IPS-11a (cell line): ENCODE measurements around the gene DMPK.

Experiments used
- H3K4me3 ChIP-seq: one replicate; pipeline ENCODE4 v1.5.1; 2013; ENCODE audit warnings: low read depth, low read length, control low read depth

Gene DMPK

GRCh38 chr19:45782162-45782691 lies at the start of gene DMPK:
TSS of gene DMPK (minus strand) at chr19:45782490. CDS start at chr19:45782352, 138 bp downstream.
- no peak within 1 kb of the TSS for H3K4me3 ChIP-seq

GRCh38 chr19:45828945-45829344 lies 46.7 kb upstream of the DMPK start:
- H3K4me3 ChIP-seq, result no peak overlapping the region

- H3K4me3 ChIP-seq, result no peak overlapping the region
Observed at GRCh38 chr19:45828523-45828922, 46.2 kb upstream of the DMPK start.

GRCh38 chr19:45827459-45828093 lies 45.3 kb upstream of the DMPK start:
- no peak overlapping the region for H3K4me3 ChIP-seq

GRCh38 chr19:45826934-45827333 lies 44.6 kb upstream of the DMPK start:
- H3K4me3 ChIP-seq, result no peak overlapping the region

- H3K4me3 ChIP-seq, result no peak overlapping the region
Observed at GRCh38 chr19:45825917-45826893, 43.9 kb upstream of the DMPK start.

- no peak overlapping the region for H3K4me3 ChIP-seq
Observed at GRCh38 chr19:45825263-45825605, 42.9 kb upstream of the DMPK start.

GRCh38 chr19:45824531-45825262 lies 42.4 kb upstream of the DMPK start:
- no peak overlapping the region for H3K4me3 ChIP-seq

- H3K4me3 ChIP-seq, result no peak overlapping the region
Observed at GRCh38 chr19:45824041-45824471, 41.8 kb upstream of the DMPK start.

GRCh38 chr19:45823182-45823581 lies 40.9 kb upstream of the DMPK start:
- no peak overlapping the region for H3K4me3 ChIP-seq

- no peak overlapping the region for H3K4me3 ChIP-seq
Observed at GRCh38 chr19:45822716-45823115, 40.4 kb upstream of the DMPK start.

GRCh38 chr19:45821570-45821969 lies 39.3 kb upstream of the DMPK start:
- H3K4me3 ChIP-seq, result no peak overlapping the region

GRCh38 chr19:45821103-45821521 lies 38.8 kb upstream of the DMPK start:
- no peak overlapping the region for H3K4me3 ChIP-seq

GRCh38 chr19:45820413-45821102 lies 38.3 kb upstream of the DMPK start:
- H3K4me3 ChIP-seq, result no peak overlapping the region

- H3K4me3 ChIP-seq, result no peak overlapping the region
Observed at GRCh38 chr19:45819769-45820168, 37.5 kb upstream of the DMPK start.

GRCh38 chr19:45817725-45818301 lies 35.5 kb upstream of the DMPK start:
- no peak overlapping the region for H3K4me3 ChIP-seq

GRCh38 chr19:45817010-45817724 lies 34.9 kb upstream of the DMPK start:
- no peak overlapping the region for H3K4me3 ChIP-seq

- H3K4me3 ChIP-seq, result peak overlapping the region; percentile 51
Observed at GRCh38 chr19:45816236-45817009, 34.1 kb upstream of the DMPK start.
